ENCODE measurements around the gene PRDM1. TPM values are rescaled to one million over a fixed set of nuclear protein-coding genes. Genes with fewer than 3 reads are reported as not detected.
"Not testable (repeated sequence)": the region's sequence is repeated elsewhere in the genome, so short reads cannot be mapped to it uniquely, and the experiment has no call there.

Gene PRDM1
- total RNA-seq, 1 donor from 2014 or later, result 9.5 TPM

DNA sequence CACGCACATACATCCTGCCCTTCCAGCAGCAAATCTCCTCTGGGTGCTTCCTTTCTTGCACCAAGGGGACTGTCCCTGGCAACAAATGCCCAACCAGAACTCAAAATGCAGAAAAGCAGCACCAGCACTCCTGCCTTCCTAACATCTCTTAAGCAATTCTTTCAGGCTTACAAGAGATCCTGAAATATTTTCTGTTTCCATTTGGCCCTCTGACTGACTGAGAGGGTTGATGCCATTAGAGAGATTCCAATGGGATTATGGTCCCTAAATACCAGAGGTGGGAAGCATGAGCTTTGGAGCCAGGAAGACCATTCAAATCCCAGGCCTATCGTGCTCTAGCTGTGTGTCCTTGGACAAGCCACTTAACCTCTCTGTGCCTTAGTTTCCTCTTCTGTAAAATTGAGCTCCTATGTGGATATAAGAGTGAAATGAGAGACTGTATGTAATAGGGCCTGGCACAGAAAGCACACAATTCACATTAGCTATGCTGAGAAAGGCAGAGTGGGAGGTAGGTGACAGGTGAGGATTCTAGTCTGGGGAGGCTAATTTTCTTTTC lies 56.8 kb downstream of the PRDM1 start:
- no peak for DNase-seq

DNA sequence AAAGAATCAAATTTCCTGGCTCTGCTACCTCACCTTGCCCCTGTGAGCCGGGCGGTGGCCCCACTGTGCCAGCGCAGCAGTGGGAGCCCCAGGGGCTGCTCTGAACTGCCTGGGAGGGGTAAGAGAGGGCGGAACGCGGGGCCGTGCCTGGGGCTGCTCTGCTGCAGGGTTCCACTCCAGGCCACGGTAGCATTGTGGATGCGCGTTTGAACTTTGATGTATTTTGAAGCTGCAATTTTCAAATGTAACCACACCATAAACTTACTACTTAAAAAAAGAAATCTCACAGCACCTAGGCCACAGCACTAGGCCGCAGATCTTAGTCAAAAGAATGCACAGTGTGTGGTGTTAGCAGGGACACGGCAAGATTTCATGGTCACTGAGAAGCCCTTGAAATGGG lies 57.5 kb downstream of the PRDM1 start:
- DNase-seq, result no peak

DNA sequence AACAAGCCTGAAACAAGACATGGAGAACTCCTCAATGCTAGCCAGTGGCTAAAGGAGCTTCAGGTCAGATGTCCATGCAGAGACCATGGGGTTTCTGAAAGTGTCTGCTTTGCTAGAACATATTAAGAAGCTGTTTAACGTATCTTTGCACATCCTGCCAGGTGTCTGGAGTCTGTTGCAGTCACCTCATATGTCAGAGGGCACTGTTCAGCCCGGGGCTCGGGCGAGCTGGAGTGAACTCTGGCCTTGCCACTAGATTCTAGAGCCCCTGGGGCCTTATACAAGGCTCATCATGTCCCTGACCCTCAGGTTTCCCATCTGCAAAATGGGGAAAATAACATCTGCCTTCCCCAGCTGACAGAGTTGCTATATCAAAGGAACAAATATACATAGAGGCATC lies 59.0 kb downstream of the PRDM1 start:
- DNase-seq, result no peak

DNA sequence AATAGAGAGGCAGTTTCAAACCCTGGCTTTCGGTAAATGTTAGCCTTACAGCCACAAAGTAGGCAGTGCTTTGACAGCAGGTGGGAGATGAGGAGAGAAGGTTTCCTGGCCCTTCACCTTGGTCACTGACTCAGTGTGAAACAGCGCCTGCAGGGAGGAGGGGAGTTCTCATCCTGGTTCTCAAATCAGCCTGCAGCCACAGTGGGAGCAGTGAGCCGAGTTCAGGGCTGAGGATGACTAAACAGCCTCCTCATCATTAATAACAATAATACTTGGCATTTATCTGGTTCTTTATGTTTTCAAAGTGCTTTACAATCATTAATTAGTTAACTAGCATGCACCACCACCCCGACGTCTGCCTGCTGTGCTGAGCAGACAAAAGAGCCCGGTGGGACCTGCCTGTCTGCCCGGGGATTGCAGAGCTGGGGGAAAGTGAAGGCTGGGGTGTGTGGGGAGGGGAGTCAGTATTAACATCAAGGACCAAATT lies 59.6 kb downstream of the PRDM1 start:
- no peak for DNase-seq

DNA sequence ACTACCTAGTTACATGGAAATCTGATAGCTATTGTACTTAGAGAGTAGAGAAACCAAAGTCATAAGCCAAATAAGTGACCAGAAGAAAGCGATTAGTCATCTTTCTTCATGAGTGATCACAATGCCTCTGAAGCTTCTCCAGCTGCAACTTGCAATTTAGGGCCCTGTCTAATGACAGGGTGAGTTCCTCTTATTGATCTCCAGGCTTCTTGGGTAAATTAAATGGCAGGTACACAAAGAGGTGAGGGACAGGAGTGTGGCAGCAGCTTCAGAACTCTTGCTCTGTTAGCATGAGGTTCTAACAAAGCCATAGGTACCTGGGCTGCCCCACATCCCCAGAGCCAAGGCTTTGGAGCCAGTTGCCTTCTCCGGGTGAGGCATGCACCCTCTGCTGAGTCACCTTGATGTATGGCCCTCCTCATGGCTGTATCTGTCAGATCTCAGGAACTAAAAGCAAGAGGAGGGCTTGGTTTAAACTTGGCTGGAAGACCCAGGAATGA lies 60.8 kb downstream of the PRDM1 start:
- DNase-seq, result no peak

DNA sequence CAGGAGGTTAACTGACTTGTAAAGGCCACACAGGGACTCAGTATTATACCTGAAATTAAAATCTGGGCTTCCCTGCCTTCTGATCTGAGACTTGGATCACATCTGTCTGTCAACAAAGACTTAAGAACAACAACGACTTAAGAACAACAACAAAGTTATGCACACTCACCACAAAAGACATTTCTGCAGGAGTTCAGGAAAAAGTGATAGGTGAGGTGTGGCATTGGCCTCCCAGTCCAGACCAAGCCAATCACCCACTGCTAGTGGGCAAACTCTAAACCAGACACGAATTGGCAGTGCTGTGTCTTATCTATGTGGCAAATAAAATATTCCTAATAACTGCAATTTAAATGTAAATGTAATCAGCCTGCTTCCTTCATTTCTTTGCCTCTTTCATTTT lies 61.3 kb downstream of the PRDM1 start:
- DNase-seq, result no peak

DNA sequence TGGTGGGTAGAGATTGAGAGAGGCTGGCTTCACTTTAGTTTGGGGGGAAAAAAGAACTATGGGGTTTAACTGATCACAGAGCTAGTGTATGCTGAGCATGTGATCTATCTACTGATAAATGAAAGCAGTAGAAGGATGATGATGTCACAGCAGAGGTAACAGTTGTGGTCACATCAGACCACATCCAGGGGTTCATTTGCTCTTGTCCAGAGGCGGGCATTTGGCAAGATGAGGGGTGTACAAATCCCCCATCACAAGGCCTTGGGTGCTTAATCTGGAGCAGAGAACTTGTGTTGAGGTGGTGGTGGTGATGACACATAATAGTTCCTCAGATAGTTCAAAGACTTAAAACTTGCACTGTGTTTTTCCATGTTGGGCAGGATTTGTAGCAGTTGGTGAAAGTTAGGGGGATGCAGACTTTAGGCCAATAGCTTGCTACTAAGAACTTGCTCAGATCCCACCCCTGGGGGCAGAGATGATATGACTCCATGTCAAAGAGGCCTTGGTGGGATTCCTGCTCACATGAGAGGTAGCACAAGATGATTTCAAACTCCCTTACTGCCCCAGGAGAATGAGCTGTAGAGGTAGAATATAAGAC lies 63.4 kb downstream of the PRDM1 start:
- DNase-seq, result no peak

DNA sequence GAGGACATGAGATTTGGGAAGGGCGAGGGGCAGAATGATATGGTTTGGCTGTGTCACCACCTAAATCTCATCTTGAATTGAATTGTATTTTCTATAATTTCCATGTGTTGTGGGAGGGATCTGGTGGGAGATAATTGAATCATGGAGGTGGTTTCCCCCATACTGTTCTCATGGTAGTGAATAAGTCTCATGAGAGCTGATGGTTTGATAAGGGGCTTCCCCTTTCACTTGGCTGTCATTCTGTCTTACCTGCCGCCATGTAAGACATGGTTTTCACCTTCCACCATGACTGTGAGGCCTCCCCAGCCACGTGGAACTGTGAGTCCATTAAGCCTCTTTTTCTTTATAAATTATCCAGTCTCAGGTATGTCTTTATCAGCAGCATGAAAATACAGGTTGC lies 66.3 kb downstream of the PRDM1 start:
- not testable (repeated sequence) for DNase-seq

DNA sequence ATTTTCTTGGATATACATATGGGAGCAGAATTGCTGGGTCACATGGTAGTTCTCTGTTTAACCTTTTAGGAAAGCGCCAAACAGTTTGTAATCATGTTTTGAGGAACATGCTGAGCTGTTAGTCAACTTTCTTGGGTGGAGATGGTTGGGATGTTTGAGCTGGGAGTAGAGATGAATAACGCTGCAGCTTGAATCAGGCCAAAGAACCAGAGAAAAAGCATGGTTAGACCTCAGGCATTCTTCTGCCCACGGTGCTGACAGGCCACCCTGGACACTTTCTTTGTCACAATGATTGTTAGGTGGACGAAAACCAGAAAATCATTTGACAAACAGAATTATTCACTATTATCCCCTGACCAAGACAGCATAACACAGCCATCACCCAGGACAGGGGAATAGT lies 66.8 kb downstream of the PRDM1 start:
- no peak for DNase-seq

DNA sequence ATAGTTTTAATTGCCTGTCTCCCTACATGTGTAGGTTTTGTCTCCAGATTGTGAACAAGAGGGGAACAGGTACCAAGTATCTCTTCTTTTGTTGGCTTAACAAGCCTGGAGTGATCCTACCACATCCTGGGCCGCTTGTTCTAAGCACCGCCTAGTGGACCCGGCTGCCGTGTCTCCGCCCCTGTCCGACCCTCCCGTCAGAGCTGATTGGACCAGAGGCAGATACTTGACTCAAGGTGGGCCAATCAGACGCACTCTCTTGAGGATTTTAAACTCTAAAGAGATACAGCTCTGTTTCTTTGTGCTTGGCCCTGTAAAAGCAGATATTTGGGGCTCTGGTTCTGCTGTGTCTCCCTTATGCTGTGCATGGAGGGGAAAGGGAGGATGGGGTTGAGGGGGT lies 68.2 kb downstream of the PRDM1 start:
- DNase-seq, result no peak

DNA sequence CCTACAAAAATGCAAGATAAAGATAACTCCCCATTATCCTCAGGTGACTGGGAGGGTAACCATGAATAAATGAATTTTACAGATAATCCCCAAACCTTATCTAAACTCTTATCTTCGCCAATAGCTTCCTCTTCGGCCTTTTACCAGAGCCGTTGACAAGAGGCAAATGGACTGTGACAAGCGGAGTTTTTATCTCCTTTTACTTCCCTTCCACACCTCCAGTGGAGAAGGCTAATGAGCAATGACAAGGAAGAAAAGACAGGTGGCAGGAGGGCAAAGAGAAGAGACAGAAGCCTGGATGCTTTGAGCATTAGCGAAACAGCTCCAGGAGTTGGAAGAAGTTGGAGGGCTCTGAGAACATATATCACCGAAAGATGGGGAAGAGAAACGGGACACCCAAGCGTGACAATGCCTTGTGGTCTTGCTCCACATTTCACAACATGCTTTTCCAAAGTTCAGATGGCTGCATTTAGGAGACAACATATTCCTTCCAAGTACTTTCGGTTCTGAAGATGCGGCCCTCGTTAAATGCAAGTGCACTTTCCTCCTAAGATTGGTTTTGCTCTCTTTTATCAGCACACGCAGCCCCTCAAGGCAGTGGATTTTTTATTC lies 69.2 kb downstream of the PRDM1 start:
- no peak for DNase-seq

DNA sequence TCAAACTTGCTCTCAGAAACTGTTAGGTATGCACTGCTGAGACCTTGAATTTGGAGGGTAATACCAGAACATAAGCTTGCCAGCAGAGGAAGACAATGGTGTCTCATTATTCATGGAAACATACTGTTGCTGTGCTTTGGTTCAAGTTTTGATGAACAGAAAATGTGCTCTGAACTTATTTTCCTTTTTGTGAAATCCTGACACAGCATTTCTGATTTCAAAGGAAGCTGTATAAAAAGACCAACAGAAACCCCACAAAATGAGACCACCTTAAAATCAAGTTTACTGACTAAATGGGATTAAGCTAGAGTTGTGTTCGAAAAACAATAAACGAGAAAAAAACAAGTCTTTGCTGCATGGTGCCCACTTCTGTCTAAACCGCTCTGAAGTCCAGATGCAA lies 70.3 kb downstream of the PRDM1 start:
- DNase-seq, result no peak

DNA sequence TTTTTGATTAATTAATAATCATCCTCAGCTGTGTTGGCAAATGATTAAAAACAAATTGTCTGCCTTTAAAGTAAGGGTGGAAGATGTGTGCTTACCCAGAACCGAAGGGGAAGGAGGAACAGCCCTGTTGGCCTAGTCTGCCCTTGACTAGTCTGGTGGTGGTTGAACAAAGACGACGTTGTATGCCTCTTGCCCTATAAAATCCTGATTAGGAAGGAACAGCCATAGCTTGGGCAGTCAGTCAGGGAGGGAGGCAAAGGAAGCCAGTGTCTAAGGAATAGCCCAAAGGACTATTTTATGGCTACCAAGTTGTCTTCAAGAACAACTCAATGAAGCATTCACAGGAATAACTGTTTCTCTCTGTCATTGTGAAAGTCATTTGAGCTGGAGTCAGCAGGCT lies 70.7 kb downstream of the PRDM1 start:
- DNase-seq, result no peak

DNA sequence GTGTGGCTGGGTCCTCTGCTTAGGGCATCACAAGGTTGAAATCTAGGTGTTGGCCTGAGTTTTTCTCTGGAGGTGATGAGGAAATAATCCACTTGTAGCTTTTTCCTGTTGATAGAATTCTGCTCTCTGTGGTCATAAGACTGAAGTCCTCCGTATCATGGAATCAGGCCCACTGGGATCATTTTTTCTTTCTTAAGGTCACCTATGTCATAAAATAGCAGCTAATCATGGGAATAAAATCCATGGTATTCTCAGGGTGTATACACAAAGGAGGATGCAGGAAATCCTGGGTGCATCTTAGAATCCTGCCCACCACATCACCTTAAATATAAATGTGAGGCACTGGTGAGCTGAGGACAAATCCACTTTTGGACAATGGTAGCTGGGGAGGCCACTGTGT lies 72.7 kb downstream of the PRDM1 start:
- no peak for DNase-seq

Other genes with a start within 250 kb of the PRDM1 start
- 65.0 and 72.3 TPM in 2 replicates for gene ATG5, start 239.4 kb downstream of the PRDM1 start, total RNA-seq

Measured in dermis blood vessel endothelial cell (primary cell).